ENCODE measurements around the gene OPRD1.

OPRD1 gene

DNA sequence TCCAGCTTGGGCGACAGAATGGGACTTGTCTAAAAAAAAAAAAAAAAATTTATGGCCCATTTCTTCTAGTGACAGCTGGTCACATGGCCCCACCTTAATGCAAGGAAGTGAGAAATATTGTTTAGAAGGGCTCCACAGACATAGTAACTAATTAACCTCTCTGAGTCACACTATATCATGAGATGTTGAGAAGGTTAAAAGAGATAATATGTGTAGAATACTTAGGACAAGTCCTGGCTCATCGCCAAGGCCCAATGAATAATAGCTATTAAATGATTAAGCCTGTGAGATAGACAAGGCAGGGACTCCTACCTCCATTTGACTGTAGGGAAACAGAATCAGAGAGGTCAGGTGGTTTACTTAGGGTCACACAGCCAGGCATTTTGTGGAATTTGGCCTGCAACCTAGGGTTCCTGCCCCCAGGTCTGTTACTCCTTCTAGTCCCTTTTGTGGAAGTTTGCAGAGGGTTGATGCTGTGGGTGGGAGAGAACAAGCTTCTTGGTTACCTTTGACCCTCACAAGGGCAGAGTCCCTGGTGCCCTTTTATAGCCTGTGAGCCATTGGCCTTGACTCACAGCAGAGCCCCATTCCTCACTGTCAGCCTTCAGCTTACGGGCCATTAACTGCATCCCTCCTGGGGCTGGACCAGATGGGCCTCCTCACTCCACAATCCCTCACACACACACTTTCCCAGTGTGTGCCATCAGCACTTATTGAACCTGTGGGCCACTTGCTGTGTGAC is 48.5 kb downstream of the OPRD1 start (continued):
- TF ChIP-seq, protein P1, sequence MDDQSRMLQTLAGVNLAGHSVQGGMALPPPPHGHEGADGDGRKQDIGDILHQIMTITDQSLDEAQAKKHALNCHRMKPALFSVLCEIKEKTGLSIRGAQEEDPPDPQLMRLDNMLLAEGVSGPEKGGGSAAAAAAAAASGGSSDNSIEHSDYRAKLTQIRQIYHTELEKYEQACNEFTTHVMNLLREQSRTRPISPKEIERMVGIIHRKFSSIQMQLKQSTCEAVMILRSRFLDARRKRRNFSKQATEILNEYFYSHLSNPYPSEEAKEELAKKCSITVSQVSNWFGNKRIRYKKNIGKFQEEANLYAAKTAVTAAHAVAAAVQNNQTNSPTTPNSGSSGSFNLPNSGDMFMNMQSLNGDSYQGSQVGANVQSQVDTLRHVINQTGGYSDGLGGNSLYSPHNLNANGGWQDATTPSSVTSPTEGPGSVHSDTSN (CRISPR knock-in tag; IDR thresholded peaks at IDR 0.05) = no peak
- TF ChIP-seq ZNF112 (tag by site-specific recombination; IDR thresholded peaks at IDR 0.05) = no peak
- no peak for TF ChIP-seq ZNF707 (tag by site-specific recombination; IDR thresholded peaks at IDR 0.05)
- no peak for TF ChIP-seq ZNF701 (tag by site-specific recombination; IDR thresholded peaks at IDR 0.05)
- no peak for TF ChIP-seq ZNF19 (tag by site-specific recombination; IDR thresholded peaks at IDR 0.05; ENCODE audit: low read depth)
- TF ChIP-seq ZNF768 (tag by site-specific recombination; IDR thresholded peaks at IDR 0.05) = peak; percentile 89
- TF ChIP-seq ZNF521 (tag by site-specific recombination; IDR thresholded peaks at IDR 0.05) = no peak
- no peak for TF ChIP-seq ZNF658 (tag by site-specific recombination; IDR thresholded peaks at IDR 0.05)
- no peak for TF ChIP-seq MEIS1 (CRISPR knock-in tag; IDR thresholded peaks at IDR 0.05; ENCODE audit: borderline replicate concordance)
- TF ChIP-seq, protein P2, sequence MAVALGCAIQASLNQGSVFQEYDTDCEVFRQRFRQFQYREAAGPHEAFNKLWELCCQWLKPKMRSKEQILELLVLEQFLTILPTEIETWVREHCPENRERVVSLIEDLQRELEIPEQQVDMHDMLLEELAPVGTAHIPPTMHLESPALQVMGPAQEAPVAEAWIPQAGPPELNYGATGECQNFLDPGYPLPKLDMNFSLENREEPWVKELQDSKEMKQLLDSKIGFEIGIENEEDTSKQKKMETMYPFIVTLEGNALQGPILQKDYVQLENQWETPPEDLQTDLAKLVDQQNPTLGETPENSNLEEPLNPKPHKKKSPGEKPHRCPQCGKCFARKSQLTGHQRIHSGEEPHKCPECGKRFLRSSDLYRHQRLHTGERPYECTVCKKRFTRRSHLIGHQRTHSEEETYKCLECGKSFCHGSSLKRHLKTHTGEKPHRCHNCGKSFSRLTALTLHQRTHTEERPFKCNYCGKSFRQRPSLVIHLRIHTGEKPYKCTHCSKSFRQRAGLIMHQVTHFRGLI (tag by site-specific recombination; IDR thresholded peaks at IDR 0.05) = no peak
- TF ChIP-seq SALL2 (tag by site-specific recombination; IDR thresholded peaks at IDR 0.05; ENCODE audit: borderline replicate concordance) = no peak
- TF ChIP-seq ZNF629 (tag by site-specific recombination; IDR thresholded peaks at IDR 0.05) = peak; percentile 84
- peak; percentile 48; the same call in 1 of the 2 replicates for TF ChIP-seq KLF10 (tag by site-specific recombination; IDR thresholded peaks at IDR 0.05)
- no peak for TF ChIP-seq ZNF416 (tag by site-specific recombination; IDR thresholded peaks at IDR 0.05)
- TF ChIP-seq BCL11B (tag by site-specific recombination; IDR thresholded peaks at IDR 0.05; ENCODE audit: low read depth) = no peak; the same call in 1 of the 2 replicates
- TF ChIP-seq SP7 (tag by site-specific recombination; IDR thresholded peaks at IDR 0.05) = peak; percentile 92
- TF ChIP-seq SCRT1 (tag by site-specific recombination; IDR thresholded peaks at IDR 0.05; ENCODE audit: borderline replicate concordance) = no peak
- TF ChIP-seq, protein P3, sequence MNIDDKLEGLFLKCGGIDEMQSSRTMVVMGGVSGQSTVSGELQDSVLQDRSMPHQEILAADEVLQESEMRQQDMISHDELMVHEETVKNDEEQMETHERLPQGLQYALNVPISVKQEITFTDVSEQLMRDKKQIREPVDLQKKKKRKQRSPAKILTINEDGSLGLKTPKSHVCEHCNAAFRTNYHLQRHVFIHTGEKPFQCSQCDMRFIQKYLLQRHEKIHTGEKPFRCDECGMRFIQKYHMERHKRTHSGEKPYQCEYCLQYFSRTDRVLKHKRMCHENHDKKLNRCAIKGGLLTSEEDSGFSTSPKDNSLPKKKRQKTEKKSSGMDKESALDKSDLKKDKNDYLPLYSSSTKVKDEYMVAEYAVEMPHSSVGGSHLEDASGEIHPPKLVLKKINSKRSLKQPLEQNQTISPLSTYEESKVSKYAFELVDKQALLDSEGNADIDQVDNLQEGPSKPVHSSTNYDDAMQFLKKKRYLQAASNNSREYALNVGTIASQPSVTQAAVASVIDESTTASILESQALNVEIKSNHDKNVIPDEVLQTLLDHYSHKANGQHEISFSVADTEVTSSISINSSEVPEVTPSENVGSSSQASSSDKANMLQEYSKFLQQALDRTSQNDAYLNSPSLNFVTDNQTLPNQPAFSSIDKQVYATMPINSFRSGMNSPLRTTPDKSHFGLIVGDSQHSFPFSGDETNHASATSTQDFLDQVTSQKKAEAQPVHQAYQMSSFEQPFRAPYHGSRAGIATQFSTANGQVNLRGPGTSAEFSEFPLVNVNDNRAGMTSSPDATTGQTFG (tag by site-specific recombination; IDR thresholded peaks at IDR 0.05; ENCODE audit: borderline replicate concordance) = no peak
- TF ChIP-seq ZNF239 (tag by site-specific recombination; IDR thresholded peaks at IDR 0.05) = no peak
- no peak for TF ChIP-seq YY1 (tag by site-specific recombination; IDR thresholded peaks at IDR 0.05)
- no peak for TF ChIP-seq ZBTB17 (tag by site-specific recombination; IDR thresholded peaks at IDR 0.05)
- no peak for TF ChIP-seq KLF7 (tag by site-specific recombination; IDR thresholded peaks at IDR 0.05; ENCODE audit: borderline replicate concordance)
- TF ChIP-seq OSR2 (tag by site-specific recombination; IDR thresholded peaks at IDR 0.05) = peak; percentile 18; the same call in 1 of the 2 replicates
- no peak for TF ChIP-seq GLI4 (tag by site-specific recombination; IDR thresholded peaks at IDR 0.05)
- TF ChIP-seq ZNF585B (tag by site-specific recombination; IDR thresholded peaks at IDR 0.05) = peak; percentile 61
- TF ChIP-seq, protein P4, sequence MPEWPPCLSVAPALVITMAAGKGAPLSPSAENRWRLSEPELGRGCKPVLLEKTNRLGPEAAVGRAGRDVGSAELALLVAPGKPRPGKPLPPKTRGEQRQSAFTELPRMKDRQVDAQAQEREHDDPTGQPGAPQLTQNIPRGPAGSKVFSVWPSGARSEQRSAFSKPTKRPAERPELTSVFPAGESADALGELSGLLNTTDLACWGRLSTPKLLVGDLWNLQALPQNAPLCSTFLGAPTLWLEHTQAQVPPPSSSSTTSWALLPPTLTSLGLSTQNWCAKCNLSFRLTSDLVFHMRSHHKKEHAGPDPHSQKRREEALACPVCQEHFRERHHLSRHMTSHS (tag by site-specific recombination; IDR thresholded peaks at IDR 0.05) = peak; percentile 64; the same call in 1 of the 2 replicates
- no peak for TF ChIP-seq ZNF624 (tag by site-specific recombination; IDR thresholded peaks at IDR 0.05)
- no peak for TF ChIP-seq ZNF544 (tag by site-specific recombination; IDR thresholded peaks at IDR 0.05)
- 0 out of 2 replicates have a peak, but pooled peaks have one; percentile 2 for TF ChIP-seq ZNF335 (tag by site-specific recombination; conservative IDR thresholded peaks at IDR 0.05)
- peak; percentile 51; the same call in 1 of the 2 replicates for TF ChIP-seq ZXDB (tag by site-specific recombination; IDR thresholded peaks at IDR 0.05)
- TF ChIP-seq, protein P5, sequence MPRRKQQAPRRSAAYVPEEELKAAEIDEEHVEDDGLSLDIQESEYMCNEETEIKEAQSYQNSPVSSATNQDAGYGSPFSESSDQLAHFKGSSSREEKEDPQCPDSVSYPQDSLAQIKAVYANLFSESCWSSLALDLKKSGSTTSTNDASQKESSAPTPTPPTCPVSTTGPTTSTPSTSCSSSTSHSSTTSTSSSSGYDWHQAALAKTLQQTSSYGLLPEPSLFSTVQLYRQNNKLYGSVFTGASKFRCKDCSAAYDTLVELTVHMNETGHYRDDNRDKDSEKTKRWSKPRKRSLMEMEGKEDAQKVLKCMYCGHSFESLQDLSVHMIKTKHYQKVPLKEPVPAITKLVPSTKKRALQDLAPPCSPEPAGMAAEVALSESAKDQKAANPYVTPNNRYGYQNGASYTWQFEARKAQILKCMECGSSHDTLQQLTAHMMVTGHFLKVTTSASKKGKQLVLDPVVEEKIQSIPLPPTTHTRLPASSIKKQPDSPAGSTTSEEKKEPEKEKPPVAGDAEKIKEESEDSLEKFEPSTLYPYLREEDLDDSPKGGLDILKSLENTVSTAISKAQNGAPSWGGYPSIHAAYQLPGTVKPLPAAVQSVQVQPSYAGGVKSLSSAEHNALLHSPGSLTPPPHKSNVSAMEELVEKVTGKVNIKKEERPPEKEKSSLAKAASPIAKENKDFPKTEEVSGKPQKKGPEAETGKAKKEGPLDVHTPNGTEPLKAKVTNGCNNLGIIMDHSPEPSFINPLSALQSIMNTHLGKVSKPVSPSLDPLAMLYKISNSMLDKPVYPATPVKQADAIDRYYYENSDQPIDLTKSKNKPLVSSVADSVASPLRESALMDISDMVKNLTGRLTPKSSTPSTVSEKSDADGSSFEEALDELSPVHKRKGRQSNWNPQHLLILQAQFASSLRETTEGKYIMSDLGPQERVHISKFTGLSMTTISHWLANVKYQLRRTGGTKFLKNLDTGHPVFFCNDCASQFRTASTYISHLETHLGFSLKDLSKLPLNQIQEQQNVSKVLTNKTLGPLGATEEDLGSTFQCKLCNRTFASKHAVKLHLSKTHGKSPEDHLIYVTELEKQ (tag by site-specific recombination; IDR thresholded peaks at IDR 0.05; ENCODE audit: borderline replicate concordance) = peak; percentile 77

All from HEK293 (cell line).